T-helper 1 cell treated with Interleukin-12 subunit alpha and Interleukin-12 subunit beta and Interleukin-4 antibody, amounts not matched to agents 30 ng/mL and 1 ng/mL, for 36 hours (primary cell): ENCODE results near the gene MYO10. TPM values are rescaled to one million over a fixed set of nuclear protein-coding genes. Genes with fewer than 3 reads are reported as not detected.
"Not testable (repeated sequence)": the region's sequence is repeated elsewhere in the genome, so short reads cannot be mapped to it uniquely, and the experiment has no call there.

Experiments used
- intact Hi-C: fragments of 100-400 bp; cut with micrococcal nuclease; formaldehyde crosslinking; loops from one replicate; pipeline ENCODE4 v1.15.1; 2024
- total RNA-seq: library from RNA; stranded (reverse); gene quantifications from 2 replicates; pipeline ENCODE4 v1.2.3, GENCODE V29; 2022

Gene MYO10
- total RNA-seq, 1 donor from 2014 or later: not detected

- intact Hi-C loops: no loop called here
Observed at GRCh38 chr5:16865151-16865550, 70.9 kb downstream of the MYO10 start.

- intact Hi-C loops: no loop called here
Observed at GRCh38 chr5:16864631-16865131, 71.4 kb downstream of the MYO10 start.

- intact Hi-C loops: no loop called here
Observed at GRCh38 chr5:16863469-16863946, 72.6 kb downstream of the MYO10 start.

DNA sequence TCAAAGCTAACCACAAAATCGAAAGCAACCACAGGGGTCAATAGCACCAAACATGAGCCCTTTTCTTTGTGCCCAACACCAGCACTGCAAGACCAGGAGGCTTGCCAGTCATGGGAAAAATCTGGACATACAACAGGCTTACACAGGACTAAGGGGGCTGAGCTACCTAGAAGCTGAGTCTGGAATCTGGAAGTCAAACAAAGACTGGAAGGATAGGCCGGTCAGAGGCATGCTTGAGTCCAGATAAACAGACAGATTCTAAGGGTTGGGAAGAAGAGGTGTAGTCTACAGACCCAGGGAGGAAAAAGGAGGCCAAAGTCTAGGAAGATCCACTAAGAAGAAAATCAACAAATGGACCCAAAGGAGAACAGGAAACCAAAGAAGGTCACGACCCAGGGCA lies 73.3 kb downstream of the MYO10 start:
- intact Hi-C loops: no loop called here

GRCh38 chr5:16859346-16859745 lies 76.7 kb downstream of the MYO10 start:
- intact Hi-C loops: no loop called here

DNA sequence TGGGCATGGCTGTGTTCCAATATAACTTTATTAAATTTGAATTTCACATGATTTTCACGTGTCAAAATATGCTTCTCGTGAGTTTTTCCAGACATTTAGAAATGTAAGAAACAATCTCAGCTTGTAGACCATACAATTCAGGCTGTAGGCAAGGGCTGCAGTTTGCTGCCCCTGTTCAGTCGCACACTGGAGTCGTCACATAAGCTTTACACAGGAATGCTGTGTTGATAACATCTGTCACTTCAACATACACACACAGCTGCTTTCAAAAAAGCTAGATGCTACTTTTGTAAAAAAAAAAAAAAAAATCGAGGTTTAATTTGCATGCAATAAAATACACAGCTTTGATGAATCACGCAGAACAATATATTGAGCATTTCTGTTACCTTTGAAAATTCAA lies 77.9 kb downstream of the MYO10 start:
- intact Hi-C loops: no loop called here

DNA sequence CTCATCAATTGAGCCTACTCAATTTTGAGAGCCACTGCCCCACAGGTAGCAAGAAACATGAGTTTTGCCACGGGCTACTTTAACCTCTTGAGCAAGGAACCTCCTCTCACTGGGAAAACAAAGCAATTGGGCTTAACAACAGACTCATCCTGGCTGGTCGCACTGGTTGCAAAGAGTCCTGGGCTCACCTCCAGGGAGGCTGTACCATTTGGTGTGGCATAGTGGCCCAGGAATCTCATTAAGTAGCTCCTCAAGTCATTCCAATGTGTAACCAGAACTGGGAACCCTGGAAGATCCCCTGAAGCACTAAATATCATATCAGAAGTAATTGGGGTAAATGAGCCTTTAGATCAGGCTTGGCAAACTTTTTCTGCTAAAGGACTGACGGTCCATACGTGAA lies 78.5 kb downstream of the MYO10 start:
- intact Hi-C loops: no loop called here

DNA sequence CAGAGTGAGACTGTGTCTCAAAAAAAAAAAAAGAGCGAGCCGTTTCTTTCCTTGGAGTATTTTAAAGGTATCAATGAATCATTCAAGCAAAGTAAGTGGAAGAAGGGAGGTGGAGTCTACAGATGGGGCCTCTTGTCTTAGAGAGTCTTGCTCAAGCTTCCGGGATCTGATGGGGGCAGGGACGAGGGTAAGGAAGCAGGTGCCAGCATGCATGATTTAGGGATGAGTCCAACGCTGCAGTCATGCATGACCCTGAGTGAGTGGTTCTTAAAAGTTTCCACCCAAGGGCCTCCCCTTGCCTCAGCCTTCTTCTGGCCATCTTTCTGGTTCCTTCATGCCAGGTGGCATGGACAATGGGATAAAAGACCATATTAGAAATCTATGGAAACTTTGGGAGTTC lies 79.6 kb downstream of the MYO10 start:
- intact Hi-C loops: no loop called here

- intact Hi-C loops: no loop called here
Observed at GRCh38 chr5:16855898-16856297, 80.2 kb downstream of the MYO10 start.

DNA sequence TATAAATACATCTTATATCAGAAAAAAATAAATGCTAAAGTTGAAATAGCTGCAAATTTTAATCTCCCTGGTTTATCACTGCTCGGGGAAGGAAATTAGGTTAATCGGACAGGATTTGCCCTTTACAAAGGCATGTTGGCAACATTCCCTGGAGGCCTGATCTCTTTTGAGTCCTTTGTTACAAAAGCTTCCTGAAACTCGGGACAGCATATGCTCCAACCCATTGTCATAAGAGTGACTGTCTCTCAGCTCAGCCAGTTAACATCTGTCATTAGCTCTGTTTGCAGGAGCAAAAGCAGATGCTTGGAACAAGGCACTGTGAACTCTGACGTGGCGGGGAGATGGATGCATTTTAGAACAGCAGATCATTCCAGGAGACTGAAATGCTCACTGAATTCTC lies 80.6 kb downstream of the MYO10 start:
- intact Hi-C loops: no loop called here

DNA sequence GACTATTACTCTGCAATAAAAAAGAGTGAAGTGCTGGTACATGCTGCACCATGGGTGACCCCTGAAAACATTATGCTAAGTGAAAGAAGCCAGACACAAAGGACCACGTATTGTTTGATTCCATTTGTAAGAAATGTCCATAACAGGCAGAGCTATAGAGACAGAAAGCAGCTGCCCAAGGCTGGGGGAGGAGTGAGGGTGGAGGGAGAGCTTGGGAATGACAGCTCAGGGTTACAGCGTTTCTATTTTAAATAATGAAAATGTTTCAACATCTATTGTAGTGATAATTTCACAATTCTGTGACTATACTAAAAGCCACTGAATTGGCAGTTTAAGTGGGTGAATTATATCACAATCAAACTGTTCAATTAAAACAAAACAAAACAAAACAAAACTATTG lies 81.7 kb downstream of the MYO10 start:
- intact Hi-C loops: no loop called here

GRCh38 chr5:16853518-16853917 lies 82.6 kb downstream of the MYO10 start:
- intact Hi-C loops: no loop called here

- intact Hi-C loops: no loop called here
Observed at GRCh38 chr5:16852251-16853005, 83.7 kb downstream of the MYO10 start.

GRCh38 chr5:16849775-16850174 lies 86.3 kb downstream of the MYO10 start:
- intact Hi-C loops: no loop called here

DNA sequence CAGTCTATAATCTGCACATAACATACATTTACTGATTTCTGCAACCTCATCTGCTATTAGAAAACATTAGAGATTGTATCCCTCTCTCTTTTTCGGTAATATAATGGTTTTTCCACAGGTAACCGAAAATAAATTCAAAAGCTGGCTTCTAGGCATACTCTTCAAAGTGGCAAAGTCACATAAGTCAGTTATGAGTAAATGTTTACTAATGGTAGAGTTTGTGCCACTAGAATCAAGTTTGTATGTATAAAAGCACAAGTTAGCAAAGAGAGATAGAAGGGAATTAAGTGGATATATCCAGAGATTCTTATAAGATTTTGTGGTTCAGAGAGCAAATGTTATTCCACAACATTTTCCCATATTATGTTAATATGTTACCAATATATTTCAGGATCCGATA lies 86.9 kb downstream of the MYO10 start:
- intact Hi-C loops: no loop called here

DNA sequence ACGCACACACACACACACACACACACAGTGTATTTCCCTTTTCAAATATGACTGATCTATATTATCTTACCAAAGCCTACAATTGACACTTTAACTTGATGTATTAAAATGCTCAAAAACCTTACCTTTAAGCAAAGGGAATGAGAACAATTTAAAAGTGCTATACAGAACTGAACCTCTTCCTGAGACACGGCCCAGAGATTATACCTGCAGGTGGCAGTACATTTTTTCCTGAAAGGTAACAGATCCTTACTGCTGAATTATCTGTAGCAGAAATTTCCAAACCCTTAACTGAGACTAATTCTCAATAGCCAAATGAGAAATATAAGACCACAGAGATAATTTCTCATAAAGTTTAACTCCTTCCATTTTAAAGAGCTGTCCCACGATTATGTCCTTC lies 91.1 kb downstream of the MYO10 start:
- intact Hi-C loops: no loop called here

DNA sequence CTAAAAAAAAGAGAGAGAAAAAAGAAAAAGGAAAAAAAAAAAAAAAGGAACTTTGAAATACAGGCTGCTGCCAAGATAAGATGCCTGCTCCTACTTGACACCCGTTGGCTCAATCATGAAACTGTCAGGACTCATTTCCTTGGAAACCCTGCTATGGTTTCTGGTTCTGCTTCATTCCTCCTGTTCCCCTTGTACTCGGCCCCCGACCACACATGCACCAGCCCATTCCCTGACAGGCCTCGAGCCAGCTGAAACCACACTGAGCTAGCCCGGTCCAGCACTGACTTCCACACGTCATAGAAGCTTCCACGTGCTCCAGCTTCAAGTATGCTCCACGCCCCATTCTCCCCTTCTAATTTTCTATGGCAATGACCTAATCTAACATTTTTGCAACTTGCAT lies 93.2 kb downstream of the MYO10 start:
- intact Hi-C loops: no loop called here

DNA sequence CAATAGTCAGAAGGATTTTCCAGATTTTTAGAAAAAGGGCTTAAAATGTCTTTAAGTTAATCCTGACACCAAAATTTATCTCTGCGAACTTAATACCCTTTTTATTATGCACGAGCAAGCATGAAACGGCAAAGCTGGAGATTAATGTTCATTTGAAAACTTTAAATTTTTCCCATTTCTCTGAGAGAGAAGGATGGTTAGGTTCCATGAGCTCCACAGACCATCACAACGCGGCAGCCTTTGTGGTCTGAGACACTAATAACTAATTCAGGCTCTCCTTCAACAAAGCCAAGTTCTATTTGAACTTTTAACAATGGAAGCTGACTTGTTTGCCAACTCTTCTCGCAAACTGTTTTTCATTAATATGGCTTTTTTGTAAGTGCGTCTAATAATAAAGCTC lies 94.7 kb downstream of the MYO10 start:
- intact Hi-C loops: no loop called here

DNA sequence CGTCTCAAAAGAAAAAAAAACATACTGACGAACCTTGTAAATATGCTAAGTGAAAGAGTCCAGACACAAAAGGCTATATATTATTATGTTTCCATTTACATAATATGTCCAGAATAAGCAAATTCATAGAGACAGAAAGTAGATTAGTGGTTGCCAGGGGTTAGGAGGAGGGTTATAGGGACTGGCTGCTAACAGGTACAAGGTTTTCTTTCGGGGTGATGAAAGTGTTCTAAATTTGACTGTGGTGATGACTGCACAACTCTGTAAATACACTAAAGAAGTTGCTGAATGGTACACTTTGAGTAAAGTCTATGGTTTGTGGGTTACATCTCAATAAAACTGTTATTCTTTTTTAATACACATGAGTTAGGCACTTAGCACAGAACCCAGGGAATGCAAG lies 98.8 kb downstream of the MYO10 start:
- intact Hi-C loops: no loop called here

- intact Hi-C loops: no loop called here
Observed at GRCh38 chr5:16834029-16834428, 102.1 kb downstream of the MYO10 start.

DNA sequence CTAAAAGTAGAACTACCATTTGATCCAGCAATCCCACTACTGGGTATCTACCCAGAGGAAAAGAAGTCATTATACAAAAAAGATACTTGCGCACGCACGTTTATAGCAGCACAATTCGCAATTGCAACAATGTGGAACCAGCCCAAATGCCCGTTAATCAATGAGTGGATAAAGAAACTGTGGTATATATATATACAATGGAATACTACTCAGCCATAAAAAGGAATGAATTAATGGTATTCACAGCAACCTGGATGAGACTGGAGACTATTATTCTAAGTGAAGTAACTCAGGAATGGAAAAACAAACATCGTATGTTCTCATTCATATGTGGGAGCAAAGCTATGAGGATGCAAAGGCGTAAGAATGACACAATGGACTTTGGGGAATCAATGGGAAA lies 104.8 kb downstream of the MYO10 start:
- intact Hi-C loops: not testable (repeated sequence)

GRCh38 chr5:16827755-16828154 lies 108.3 kb downstream of the MYO10 start:
- intact Hi-C loops: no loop called here

DNA sequence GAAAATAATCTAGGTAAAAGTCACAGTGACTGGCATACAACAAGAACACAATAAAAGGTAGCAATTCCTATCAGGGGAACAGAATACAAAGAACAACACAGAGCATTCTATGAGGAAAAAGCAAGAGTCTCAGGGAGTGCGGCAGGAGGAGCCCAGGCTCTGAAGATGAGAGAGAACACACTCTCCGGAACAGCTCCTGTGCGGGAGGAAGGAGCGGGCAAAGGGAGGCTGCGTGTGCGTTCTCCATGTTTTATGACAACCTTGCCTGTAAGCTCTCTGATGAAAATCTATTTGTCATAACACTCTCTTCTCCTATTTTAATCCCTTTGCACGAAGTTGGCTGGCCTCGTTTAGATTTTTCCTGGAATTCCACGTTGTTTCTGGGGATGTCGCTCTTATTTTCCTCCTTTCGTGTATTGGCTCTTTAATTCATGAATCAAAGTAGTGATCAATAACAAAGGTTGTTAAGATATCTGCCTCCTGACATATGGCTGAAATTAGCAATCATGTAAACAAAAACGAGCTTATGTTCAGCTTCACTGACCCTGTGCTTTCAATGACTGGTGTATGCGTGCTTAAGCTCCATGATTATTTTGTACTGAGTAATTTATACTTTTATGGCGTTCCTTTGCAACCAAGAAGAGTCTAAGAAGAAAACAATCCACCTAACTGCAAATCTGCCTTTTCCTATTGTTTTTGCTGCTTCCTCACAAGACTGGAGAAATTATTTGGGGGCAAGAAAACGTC lies 109.5 kb downstream of the MYO10 start:
- intact Hi-C loops: no loop called here
